PC-9 (cell line): ENCODE data around the gene NOS1AP. TPM values are rescaled to one million over a fixed set of nuclear protein-coding genes. Genes with fewer than 3 reads are reported as not detected.
"Not testable (repeated sequence)": the region's sequence is repeated elsewhere in the genome, so short reads cannot be mapped to it uniquely, and the experiment has no call there.

Experiments
- BruUV-seq: library from RNA; stranded (reverse); fragments of 400-500 nt; replicated peaks from 2 replicates; lab custom pipeline; 2021; lab: Mats Ljungman, UMichigan
- CTCF ChIA-PET: fragments of 300-600 bp; sonication (Branson Sonifier 250); formaldehyde crosslinking; loops from one replicate; lab custom pipeline; 2022; ENCODE audit warnings: antibody characterized with exemption; lab: Charles Lee
- POLR2A ChIA-PET: fragments of 300-600 bp; sonication (Branson Sonifier 250); formaldehyde crosslinking; loops from one replicate; lab custom pipeline; 2022; ENCODE audit warnings: antibody characterized with exemption; ENCODE audit not compliant: unreplicated experiment; lab: Charles Lee
- DNase-seq, 2 experiments: peaks; one replicate each; pipeline versions ENCODE4 v3.0.0 to v3.0.0-alpha.2; 2015 to 2022; ENCODE audit warnings: mixed read lengths in 1 of 2
- H2AFZ ChIP-seq: fragments of 200-600 bp; sonication (generic); 2 replicates; pipeline ENCODE4 v1.8.1; 2017; ENCODE audit warnings: antibody characterized with exemption
- H3F3A ChIP-seq: fragments of 200-600 bp; sonication (generic); 2 replicates; pipeline ENCODE4 v1.8.1; 2017; ENCODE audit warnings: antibody characterized with exemption, mild to moderate bottlenecking, low read depth; ENCODE audit not compliant: insufficient read depth
- H3K27ac ChIP-seq: fragments of 200-600 bp; sonication (generic); 2 replicates; pipeline ENCODE4 v1.6.1; 2016; ENCODE audit warnings: mixed run types
- H3K27me3 ChIP-seq: fragments of 200-600 bp; sonication (generic); 2 replicates; pipeline ENCODE4 v1.6.1; 2016; ENCODE audit warnings: low read depth, mixed run types; ENCODE audit not compliant: insufficient read depth
- H3K36me3 ChIP-seq: fragments of 200-600 bp; sonication (generic); 2 replicates; pipeline ENCODE4 v1.6.1; 2016; ENCODE audit warnings: low read depth, mixed run types
- H3K4me1 ChIP-seq: fragments of 200-600 bp; sonication (generic); replicated peaks from 2 replicates; pipeline ENCODE4 v1.6.1; 2016; ENCODE audit warnings: mixed run types; ENCODE audit not compliant: insufficient read depth
- H3K4me2 ChIP-seq: fragments of 200-600 bp; sonication (generic); 2 replicates; pipeline ENCODE4 v1.6.1; 2017; ENCODE audit warnings: mixed run types
- H3K4me3 ChIP-seq: fragments of 200-600 bp; sonication (generic); 2 replicates; pipeline ENCODE4 v1.6.1; 2016; ENCODE audit warnings: mixed run types
- H3K79me2 ChIP-seq: fragments of 200-600 bp; sonication (generic); 2 replicates; pipeline ENCODE4 v1.6.1; 2017; ENCODE audit warnings: low read depth, mixed run types
- H3K9me2 ChIP-seq: fragments of 200-600 bp; sonication (generic); 2 replicates; pipeline ENCODE4 v1.8.1; 2017; ENCODE audit warnings: mild to moderate bottlenecking; ENCODE audit not compliant: insufficient read depth
- H3K9me3 ChIP-seq: fragments of 200-600 bp; sonication (generic); 2 replicates; pipeline ENCODE4 v1.8.1; 2016; ENCODE audit warnings: low read depth; ENCODE audit not compliant: insufficient read depth
- H4K20me1 ChIP-seq: fragments of 200-600 bp; sonication (generic); 2 replicates; pipeline ENCODE4 v1.8.1; 2017; ENCODE audit not compliant: insufficient read depth
- EZH2 ChIP-seq: fragments of 200-600 bp; sonication (generic); IDR thresholded peaks from 2 replicates; pipeline ENCODE4 v1.8.0; 2017; ENCODE audit warnings: antibody characterized with exemption, low read depth
- intact Hi-C: fragments of 100-400 bp; cut with micrococcal nuclease; formaldehyde crosslinking; loops from one replicate; pipeline ENCODE4 v1.10.0; 2022; ENCODE audit not compliant: unreplicated experiment
- total RNA-seq: library from RNA; stranded (reverse); gene quantifications from 2 replicates; pipeline ENCODE4 v1.2.3, GENCODE V29; 2021
- TF ChIP-seq, protein P1 (sequence below): fragments of 200-600 bp; sonication (generic); conservative IDR thresholded peaks from 2 replicates; pipeline ENCODE4 v1.6.1; 2017; ENCODE audit warnings: mixed run types, antibody characterized with exemption, mild to moderate bottlenecking, moderate library complexity

The NOS1AP gene
- total RNA-seq, 1 experiment from 2014 or later: 9.9 TPM

DNA sequence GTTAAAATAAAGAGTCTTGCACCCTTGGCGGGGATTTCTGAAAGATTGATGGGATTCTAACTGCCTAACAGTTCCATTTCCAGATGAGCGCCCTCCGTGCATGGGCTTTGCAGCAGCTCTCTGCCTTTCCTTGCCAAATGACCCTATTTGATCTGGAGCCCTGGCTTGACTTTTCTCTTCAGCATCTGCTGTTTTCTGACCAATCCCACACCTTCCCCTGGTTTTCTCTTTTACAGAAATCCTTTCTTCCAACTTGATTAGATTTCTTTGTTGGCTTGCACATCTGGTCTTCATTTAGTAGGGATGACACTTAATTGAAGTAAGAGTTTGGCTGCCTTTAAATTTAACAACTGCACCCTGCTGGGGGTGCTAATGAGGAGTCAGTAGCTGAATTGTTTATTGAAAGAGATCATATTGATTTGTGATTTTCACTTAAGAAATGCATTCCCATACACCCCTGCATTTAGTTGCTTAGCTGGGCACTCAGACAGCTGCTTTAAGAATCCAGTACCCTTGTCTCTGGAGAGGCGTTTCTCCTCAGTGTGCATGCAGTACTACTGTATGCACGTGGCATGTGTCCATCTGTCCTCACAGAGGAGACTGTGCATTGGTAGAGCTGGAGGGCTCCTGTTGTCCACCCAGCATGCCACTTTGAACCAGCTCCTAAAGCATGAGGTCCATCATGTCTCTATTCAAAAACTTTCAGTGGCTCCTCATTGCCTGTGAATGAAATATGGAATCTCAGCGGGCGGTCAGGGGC, 99.7 kb downstream of the NOS1AP start:
- peaks cover 29% of the 10 kb centered on the region for H3K4me1 ChIP-seq
- H3K4me3 ChIP-seq: no peak overlapping the region
- DNase-seq: no peak
- H2AFZ ChIP-seq: no peak overlapping the region
- H3K27ac ChIP-seq: no peak overlapping the region
- peaks cover 80% of the 10 kb centered on the region for H3K79me2 ChIP-seq
- BruUV-seq: no TSS peak
- CTCF ChIA-PET: no interaction called here
- POLR2A ChIA-PET: no interaction called here
- no peaks in the 10 kb centered on the region for H3K27me3 ChIP-seq
- peaks cover 33% of the 10 kb centered on the region for H3F3A ChIP-seq
- 0 out of 2 replicates have a peak, but pooled peaks cover 2% of the 10 kb centered on the region for H3K9me3 ChIP-seq
- no peak overlapping the region for H3K4me2 ChIP-seq
- TF ChIP-seq EZH2: no peak
- H3K9me2 ChIP-seq: no peaks in the 10 kb centered on the region
- intact Hi-C loops: loop anchor here (5.0 kb wide), 1 partner anchor 98 kb away; no protein-coding TSS in a partner anchor
- no peaks in the 10 kb centered on the region for H3K36me3 ChIP-seq
- H4K20me1 ChIP-seq: peaks cover 19% of the 10 kb centered on the region; the same call in 1 of the 2 replicates

DNA sequence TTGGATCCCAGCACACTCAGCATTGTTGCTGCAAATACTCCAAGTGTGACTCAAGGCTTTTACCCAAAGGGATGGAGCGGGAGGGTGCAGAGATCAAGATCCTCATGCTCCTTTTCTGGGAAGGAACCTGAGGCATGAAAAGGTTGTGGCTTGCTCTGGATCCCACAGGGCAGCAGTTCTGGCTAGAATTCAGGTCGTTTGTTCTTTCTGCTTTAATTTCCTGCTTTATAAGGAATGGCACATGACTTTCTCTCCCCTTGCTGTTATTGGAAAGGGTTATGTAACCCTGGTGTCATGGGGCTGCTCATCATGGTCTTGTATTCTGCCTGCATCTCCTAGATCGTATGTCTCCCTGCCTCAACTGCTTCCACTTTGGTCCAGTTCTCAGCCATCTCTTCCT, 101.6 kb downstream of the NOS1AP start:
- H3K4me1 ChIP-seq: peaks cover 32% of the 10 kb centered on the region
- H3K27me3 ChIP-seq: no peaks in the 10 kb centered on the region
- no TSS peak for BruUV-seq
- intact Hi-C loops: no loop called here
- no peaks in the 10 kb centered on the region for H3K9me2 ChIP-seq
- H3K4me2 ChIP-seq: no peak overlapping the region
- H3K36me3 ChIP-seq: no peaks in the 10 kb centered on the region
- ChIA-PET CTCF (no interaction called here), POLR2A (no interaction called here)
- no peak overlapping the region for H3K4me3 ChIP-seq
- H4K20me1 ChIP-seq: peaks cover 16% of the 10 kb centered on the region; the same call in 1 of the 2 replicates
- H3K79me2 ChIP-seq: peaks cover 78% of the 10 kb centered on the region
- TF ChIP-seq, protein P1, sequence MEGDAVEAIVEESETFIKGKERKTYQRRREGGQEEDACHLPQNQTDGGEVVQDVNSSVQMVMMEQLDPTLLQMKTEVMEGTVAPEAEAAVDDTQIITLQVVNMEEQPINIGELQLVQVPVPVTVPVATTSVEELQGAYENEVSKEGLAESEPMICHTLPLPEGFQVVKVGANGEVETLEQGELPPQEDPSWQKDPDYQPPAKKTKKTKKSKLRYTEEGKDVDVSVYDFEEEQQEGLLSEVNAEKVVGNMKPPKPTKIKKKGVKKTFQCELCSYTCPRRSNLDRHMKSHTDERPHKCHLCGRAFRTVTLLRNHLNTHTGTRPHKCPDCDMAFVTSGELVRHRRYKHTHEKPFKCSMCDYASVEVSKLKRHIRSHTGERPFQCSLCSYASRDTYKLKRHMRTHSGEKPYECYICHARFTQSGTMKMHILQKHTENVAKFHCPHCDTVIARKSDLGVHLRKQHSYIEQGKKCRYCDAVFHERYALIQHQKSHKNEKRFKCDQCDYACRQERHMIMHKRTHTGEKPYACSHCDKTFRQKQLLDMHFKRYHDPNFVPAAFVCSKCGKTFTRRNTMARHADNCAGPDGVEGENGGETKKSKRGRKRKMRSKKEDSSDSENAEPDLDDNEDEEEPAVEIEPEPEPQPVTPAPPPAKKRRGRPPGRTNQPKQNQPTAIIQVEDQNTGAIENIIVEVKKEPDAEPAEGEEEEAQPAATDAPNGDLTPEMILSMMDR: no peak
- TF ChIP-seq EZH2: no peak
- no peak overlapping the region for H3K27ac ChIP-seq
- DNase-seq: no peak
- 0 out of 2 replicates have a peak, but pooled peaks cover 2% of the 10 kb centered on the region for H3K9me3 ChIP-seq
- no peak overlapping the region for H2AFZ ChIP-seq
- peaks cover 23% of the 10 kb centered on the region; the same call in 1 of the 2 replicates for H3F3A ChIP-seq

DNA sequence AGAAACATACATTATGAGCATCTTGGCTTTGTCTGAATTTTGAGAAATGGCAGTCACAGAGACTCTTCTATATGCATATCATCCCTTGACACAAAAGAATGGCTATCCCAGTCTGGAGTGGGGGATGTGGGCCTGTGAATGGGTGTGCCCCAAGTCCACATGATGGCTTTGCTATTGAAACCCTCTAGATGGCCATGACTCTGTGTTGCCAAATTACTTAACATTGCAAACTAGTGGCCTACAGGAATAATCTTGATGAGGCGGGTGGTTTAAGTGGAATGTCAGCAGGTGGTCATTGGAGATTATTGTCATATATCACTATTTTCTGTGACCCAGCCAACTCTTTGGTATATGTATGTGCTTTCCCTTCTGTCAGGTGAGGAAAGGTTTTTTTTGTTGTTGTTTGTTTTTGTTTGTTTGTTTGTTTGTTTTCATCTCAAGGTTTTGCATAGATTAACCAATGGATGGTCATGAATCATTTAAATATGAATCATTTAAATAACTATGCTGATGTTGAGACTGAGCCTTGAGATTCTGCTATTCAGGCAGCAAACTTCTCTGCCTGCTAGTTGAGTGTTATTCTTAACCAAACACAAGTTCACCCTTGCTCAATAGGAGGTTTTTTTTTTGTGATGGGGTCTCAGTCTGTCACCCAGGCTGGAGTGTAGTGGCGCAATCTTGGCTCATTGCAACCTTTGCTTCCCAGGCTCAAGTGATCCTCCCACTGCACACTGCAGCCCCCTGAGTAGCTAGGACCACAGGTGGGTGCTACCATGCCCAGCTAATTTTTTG, 103.0 kb downstream of the NOS1AP start:
- ChIA-PET CTCF (no interaction called here), POLR2A (interaction anchor here (0.6 kb wide), 1 partner anchor 651 kb away, joined by 3 read pairs; no protein-coding TSS in a partner anchor)
- Histone ChIP-seq H3F3A (peaks cover 14% of the 10 kb centered on the region; the same call in 1 of the 2 replicates), H3K27me3 (no peaks in the 10 kb centered on the region), H2AFZ (no peak overlapping the region), H3K4me2 (no peak overlapping the region), H3K9me3 (0 out of 2 replicates have a peak, but pooled peaks cover 2% of the 10 kb centered on the region), H3K4me3 (no peak overlapping the region), H3K9me2 (no peaks in the 10 kb centered on the region), H3K4me1 (peaks cover 31% of the 10 kb centered on the region), H3K36me3 (no peaks in the 10 kb centered on the region), H3K79me2 (peaks cover 79% of the 10 kb centered on the region), H4K20me1 (peaks cover 13% of the 10 kb centered on the region; the same call in 1 of the 2 replicates), H3K27ac (no peak overlapping the region)
- TF ChIP-seq, protein P1: no peak
- TF ChIP-seq EZH2: no peak
- intact Hi-C loops: no loop called here
- no peak for DNase-seq
- BruUV-seq: no TSS peak

DNA sequence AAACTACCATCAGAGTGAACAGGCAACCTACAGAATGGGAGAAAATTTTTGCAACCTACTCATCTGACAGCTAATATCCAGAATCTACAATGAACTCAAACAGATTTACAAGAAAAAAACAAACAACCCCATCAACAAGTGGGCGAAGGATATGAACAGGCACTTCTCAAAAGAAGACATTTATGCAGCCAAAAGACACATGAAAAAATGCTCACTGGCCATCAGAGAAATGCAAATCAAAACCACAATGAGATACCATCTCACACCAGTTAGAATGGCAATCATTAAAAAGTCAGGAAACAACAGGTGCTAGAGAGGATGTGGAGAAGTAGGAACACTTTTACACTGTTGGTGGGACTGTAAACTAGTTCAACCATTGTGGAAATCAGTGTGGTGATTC, 104.1 kb downstream of the NOS1AP start:
- H3K9me2 ChIP-seq, CTCF ChIA-PET, H3K4me3 ChIP-seq, BruUV-seq, intact Hi-C loops, H3K9me3 ChIP-seq, H3K36me3 ChIP-seq, DNase-seq, H3K27ac ChIP-seq, POLR2A ChIA-PET, H4K20me1 ChIP-seq, H2AFZ ChIP-seq, H3K4me2 ChIP-seq, H3K27me3 ChIP-seq: not testable (repeated sequence)
- H3K4me1 ChIP-seq: peaks cover 31% of the 10 kb centered on the region
- H3K79me2 ChIP-seq: peaks cover 76% of the 10 kb centered on the region
- H3F3A ChIP-seq: peaks cover 21% of the 10 kb centered on the region

DNA sequence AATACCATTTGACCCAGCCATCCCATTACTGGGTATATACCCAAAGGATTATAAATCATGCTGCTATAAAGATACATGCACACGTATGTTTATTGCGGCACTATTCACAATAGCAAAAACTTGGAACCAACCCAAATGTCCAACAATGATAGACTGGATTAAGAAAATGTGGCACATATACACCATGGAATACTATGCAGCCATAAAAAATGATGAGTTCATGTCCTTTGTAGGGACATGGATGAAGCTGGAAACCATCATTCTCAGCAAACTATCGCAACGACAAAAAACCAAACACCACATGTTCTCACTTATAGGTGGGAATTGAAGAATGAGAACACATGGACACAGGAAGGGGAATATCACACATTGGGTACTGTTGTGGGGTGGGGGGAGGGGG, 104.5 kb downstream of the NOS1AP start:
- H3F3A ChIP-seq: peaks cover 25% of the 10 kb centered on the region
- DNase-seq, H4K20me1 ChIP-seq, H3K4me3 ChIP-seq, H3K4me2 ChIP-seq, POLR2A ChIA-PET, intact Hi-C loops, CTCF ChIA-PET, H3K36me3 ChIP-seq, BruUV-seq, H3K27me3 ChIP-seq, H2AFZ ChIP-seq, H3K27ac ChIP-seq, H3K9me2 ChIP-seq, H3K9me3 ChIP-seq: not testable (repeated sequence)
- H3K4me1 ChIP-seq: peaks cover 33% of the 10 kb centered on the region
- H3K79me2 ChIP-seq: peaks cover 72% of the 10 kb centered on the region
